NCI-H460 (cell line): Measurements from ENCODE around the gene EML2. TPM values are rescaled to one million over a fixed set of nuclear protein-coding genes. Genes with fewer than 3 reads are reported as not detected.
A peak's percentile ranks its signal among the peaks of the same experiment; 100 is the strongest.
"Not testable (repeated sequence)": the region's sequence is repeated elsewhere in the genome, so short reads cannot be mapped to it uniquely, and the experiment has no call there.

Experiments
- DNase-seq: peaks from one replicate; pipeline ENCODE4 v3.0.0-alpha.2; 2016; ENCODE audit warnings: low read depth; ENCODE audit errors: extremely low read depth
- polyA plus RNA-seq: library from polyadenylated mRNA; depleted of rRNA; stranded (reverse); fragments of >200 nt; gene quantifications from 2 replicates; pipeline ENCODE4 v1.2.3, GENCODE V29; 2014; cell fraction: nucleus; rRNA removed
- total RNA-seq: library from RNA; depleted of rRNA; stranded (reverse); fragments of >200 nt; shearing (Covaris generic); gene quantifications from 2 replicates; pipeline ENCODE4 v1.2.3, GENCODE V29; 2014; rRNA removed

EML2 gene, protein sequence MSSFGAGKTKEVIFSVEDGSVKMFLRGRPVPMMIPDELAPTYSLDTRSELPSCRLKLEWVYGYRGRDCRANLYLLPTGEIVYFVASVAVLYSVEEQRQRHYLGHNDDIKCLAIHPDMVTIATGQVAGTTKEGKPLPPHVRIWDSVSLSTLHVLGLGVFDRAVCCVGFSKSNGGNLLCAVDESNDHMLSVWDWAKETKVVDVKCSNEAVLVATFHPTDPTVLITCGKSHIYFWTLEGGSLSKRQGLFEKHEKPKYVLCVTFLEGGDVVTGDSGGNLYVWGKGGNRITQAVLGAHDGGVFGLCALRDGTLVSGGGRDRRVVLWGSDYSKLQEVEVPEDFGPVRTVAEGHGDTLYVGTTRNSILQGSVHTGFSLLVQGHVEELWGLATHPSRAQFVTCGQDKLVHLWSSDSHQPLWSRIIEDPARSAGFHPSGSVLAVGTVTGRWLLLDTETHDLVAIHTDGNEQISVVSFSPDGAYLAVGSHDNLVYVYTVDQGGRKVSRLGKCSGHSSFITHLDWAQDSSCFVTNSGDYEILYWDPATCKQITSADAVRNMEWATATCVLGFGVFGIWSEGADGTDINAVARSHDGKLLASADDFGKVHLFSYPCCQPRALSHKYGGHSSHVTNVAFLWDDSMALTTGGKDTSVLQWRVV
- total RNA-seq: 19.1 and 21.4 TPM in 2 replicates
- polyA plus RNA-seq: 69.1 and 88.6 TPM in 2 replicates

- DNase-seq: no peak
Measured at GRCh38 chr19:45638930-45639729, at the start of gene EML2. EML2 (minus strand) TSS chr19:45639397; CDS start chr19:45639376, 21 bp downstream.

DNA sequence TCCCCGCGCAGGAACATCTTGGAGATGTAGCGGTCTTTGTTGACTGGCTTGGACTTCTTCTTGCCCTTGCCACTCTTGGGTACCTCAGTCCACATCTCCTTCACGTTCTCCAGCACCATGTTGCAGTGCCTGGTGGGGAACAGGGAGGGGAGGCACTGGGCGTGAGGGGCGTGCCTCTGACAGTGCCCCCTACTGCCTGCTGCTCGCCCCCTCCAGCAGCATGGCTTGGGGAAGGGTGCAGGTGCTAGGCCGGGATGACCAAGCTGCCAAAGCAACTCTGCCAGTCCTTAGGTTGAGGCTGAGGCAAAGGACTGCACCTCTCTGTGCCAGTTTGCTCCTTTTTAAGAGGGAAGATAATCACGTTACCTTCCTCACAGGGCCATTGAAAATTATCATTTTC is 48.4 kb upstream of the EML2 start:
- no peak for DNase-seq

GRCh38 chr19:45685045-45685444 is 45.8 kb upstream of the EML2 start:
- DNase-seq: not testable (repeated sequence)

DNA sequence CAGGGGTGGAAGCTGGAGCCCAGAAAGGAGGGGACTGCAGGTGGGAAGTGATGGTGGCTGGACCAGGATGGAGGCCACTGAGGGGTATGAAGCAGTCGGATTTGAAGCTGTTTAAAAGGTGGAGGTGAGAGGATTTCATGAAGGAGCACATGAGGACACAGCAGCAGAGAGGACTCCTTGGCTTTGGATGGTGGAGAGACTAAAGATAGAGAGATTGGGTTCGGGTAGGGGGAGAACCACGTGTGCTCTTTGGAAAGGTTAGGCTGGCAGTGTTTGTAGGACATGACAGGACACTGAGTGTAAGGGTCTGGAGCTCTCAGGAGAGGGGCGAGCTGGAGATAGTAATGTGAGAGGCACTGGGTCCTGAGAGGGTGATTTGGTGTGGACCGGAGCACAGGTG is 43.7 kb upstream of the EML2 start:
- no peak for DNase-seq

DNA sequence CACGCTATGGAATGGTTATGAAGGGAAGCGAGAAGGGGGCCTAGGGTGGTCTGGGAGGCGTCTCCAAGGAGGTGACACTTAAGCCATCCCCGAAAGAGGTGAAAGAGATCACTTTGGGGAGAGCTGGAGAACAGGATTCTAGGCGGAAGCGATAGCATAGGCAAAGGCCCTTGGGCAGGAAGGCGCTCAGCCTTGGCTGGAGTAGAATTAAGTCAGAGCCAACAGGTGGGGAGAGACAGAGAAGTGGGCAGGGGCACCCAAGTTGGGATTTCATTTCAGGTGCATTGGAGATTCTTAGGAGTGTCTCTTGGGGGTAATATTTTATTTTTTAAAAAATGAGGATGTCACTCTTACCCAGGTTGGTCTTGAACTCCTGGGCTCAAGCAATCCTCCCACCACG is 42.9 kb upstream of the EML2 start:
- no peak for DNase-seq

- DNase-seq: peak; percentile 76
Measured at GRCh38 chr19:45681391-45682015, 42.3 kb upstream of the EML2 start.

GRCh38 chr19:45677351-45678230 is 38.4 kb upstream of the EML2 start:
- peak; percentile 21 for DNase-seq

GRCh38 chr19:45676851-45677263 is 37.7 kb upstream of the EML2 start:
- DNase-seq: no peak

- no peak for DNase-seq
Measured at GRCh38 chr19:45674946-45675345, 35.7 kb upstream of the EML2 start.

- peak; percentile 33 for DNase-seq
Measured at GRCh38 chr19:45670670-45671453, 31.7 kb upstream of the EML2 start.

- no peak for DNase-seq
Measured at GRCh38 chr19:45668342-45668871, 29.2 kb upstream of the EML2 start.

DNA sequence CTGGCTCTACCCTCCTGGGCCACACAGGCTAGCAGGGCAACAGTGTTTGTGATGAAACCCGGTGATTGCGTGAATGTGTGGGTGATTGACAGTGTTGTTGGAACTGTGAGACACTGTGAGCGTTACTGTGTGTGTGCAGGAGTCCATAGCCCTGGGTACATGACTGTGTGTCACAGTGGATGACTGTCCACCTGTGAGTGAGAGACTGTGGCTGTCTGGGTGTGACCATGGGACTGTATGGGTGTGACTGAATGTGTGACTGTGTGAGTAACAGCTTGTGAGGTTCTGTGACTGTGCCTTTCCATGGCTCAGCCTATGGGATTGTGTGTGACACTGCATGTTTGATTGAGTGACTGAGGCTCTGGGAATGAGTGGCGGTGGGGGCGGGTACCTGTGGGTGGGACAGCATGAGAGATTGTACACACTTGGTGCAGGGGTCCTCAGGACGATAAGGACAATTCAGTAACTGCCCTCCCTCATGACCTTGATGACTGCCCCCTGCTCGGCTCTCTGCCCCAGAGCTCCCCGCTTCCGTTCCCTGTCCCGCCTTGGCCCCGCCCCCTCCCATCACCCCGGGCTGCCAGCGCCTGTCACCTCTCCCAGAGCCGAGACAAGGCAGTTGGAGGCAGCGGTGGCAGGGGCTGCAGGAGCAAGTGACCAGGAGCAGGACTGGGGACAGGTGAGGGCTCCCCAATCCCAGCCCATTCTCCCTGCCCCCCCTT is 28.6 kb upstream of the EML2 start, which contains the start of gene GIPR:
Gene GIPR, plus strand, starts transcription at position 602 of the 722 bp plus-strand sequence. CDS start 1,300 bp downstream, outside the sequence.
- peak; percentile 52 for DNase-seq

GRCh38 chr19:45664575-45664974 is 25.4 kb upstream of the EML2 start:
- DNase-seq: no peak

DNA sequence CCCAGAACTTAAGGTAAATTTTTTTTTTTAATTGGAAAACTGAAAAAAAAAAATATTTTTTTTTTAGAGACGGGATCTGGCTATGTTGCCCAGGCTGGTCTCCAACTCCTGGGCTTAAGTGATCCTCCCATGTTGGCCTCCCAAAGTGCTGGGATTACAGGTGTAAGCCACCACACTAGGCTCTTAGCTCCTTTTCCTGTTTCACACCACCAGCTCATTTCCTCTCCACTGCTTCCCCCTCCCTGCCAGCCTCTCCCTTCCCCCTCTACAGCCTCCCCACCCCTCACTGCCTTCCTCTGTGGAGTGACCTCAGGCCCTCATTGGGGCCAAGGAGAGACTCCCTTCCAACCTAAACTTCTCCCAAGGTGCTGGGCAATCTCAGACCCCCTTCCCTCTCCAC is 24.6 kb upstream of the EML2 start:
- DNase-seq: no peak

- DNase-seq: no peak
Measured at GRCh38 chr19:45660636-45661035, 21.4 kb upstream of the EML2 start.

GRCh38 chr19:45659096-45659729 is 20.0 kb upstream of the EML2 start:
- DNase-seq: no peak

DNA sequence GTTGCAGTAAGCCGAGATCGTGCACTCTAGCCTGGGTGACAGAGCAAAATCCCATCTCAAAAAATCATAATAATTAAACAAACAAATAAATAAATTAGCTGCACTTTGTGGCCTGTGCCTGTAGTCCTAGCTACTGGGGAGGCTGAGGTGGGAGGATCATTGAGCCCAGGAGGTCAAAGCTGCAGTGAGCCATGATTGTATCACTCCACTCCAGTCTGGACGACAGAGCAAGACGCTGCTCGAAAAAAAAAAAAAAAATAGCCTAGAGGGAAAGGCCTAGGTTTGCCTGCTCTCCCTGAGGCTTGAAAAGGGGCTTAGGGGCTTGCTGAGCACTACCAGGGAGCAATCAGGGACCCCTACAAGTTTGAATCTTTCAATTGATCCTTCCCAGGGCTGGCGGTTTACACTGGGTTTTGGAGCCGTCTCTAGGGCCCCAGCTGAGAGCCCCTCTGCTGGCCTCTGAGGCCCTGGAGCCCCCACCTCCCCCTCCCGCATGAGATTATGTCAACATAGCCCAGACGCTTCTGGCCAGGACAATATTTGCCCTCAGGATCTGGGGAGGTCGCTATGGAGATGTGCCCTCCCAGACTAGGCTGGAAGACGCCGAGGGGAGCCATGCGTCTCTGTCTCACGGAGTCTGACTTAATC is 18.4 kb upstream of the EML2 start:
- DNase-seq: no peak
